CD8-positive, alpha-beta memory T cell (primary cell): ENCODE results near the gene PLXNA3. TPM values are rescaled to one million over a fixed set of nuclear protein-coding genes. Genes with fewer than 3 reads are reported as not detected.
"Not testable (repeated sequence)": the region's sequence is repeated elsewhere in the genome, so short reads cannot be mapped to it uniquely, and the experiment has no call there.

Experiments used
- CTCF ChIA-PET: fragments of 350-600 bp; sonication (Branson Sonifier 250); formaldehyde crosslinking; loops from one replicate; lab custom pipeline; 2021; ENCODE audit warnings: antibody characterized with exemption; lab: Charles Lee
- POLR2A ChIA-PET: fragments of 350-600 bp; sonication (Branson Sonifier 250); formaldehyde crosslinking; loops from one replicate; lab custom pipeline; 2021; ENCODE audit warnings: antibody characterized with exemption; lab: Charles Lee
- DNase-seq, 5 donors: peaks; one replicate each; pipeline versions ENCODE4 v3.0.0 to v3.0.0-alpha.2; 2020 to 2022; ENCODE audit warnings: mixed read lengths in 1 of 5
- H3K27ac ChIP-seq: one replicate; pipeline ENCODE4 v1.7.0; 2013; ENCODE audit warnings: low read depth, mild to moderate bottlenecking, low read length, moderate library complexity
- H3K27me3 ChIP-seq: 2 replicates; pipeline ENCODE4 v1.7.0; 2013; ENCODE audit warnings: low read length, mild to moderate bottlenecking; ENCODE audit not compliant: insufficient read depth, poor library complexity, severe bottlenecking
- H3K36me3 ChIP-seq: 2 replicates; pipeline ENCODE4 v1.7.0; 2013; ENCODE audit warnings: mild to moderate bottlenecking, low read length, moderate library complexity; ENCODE audit not compliant: insufficient read depth
- H3K4me1 ChIP-seq: 2 replicates; pipeline ENCODE4 v1.7.0; 2013; ENCODE audit warnings: mild to moderate bottlenecking, low read length, moderate library complexity; ENCODE audit not compliant: insufficient read depth
- H3K4me3 ChIP-seq: 2 replicates; pipeline ENCODE4 v1.7.0; 2013; ENCODE audit warnings: mild to moderate bottlenecking, low read length
- H3K9me3 ChIP-seq: 2 replicates; pipeline ENCODE4 v1.7.0; 2013; ENCODE audit warnings: mild to moderate bottlenecking, low read length
- H3K27ac Mint-ChIP-seq, 8 donors: one replicate each; pipeline ENCODE4 v1.8.0; 2020 to 2021; ENCODE audit warnings: mixed read lengths in 8 of 8, mild to moderate bottlenecking in 6 of 8, inconsistent platforms in 3 of 8, moderate library complexity in 3 of 8
- H3K27me3 Mint-ChIP-seq, 2 donors: one replicate each; pipeline ENCODE4 v1.8.0; 2020 to 2021; ENCODE audit warnings: mixed read lengths in 2 of 2, mild to moderate bottlenecking in 1 of 2, moderate library complexity in 1 of 2
- H3K36me3 Mint-ChIP-seq, 3 donors: one replicate each; pipeline ENCODE4 v1.8.0; 2020 to 2021; ENCODE audit warnings: mixed read lengths in 3 of 3, inconsistent platforms in 1 of 3, mild to moderate bottlenecking in 1 of 3
- H3K4me1 Mint-ChIP-seq, 3 donors: one replicate each; pipeline ENCODE4 v1.8.0; 2020 to 2021; ENCODE audit warnings: mixed read lengths in 3 of 3, inconsistent platforms in 1 of 3, mild to moderate bottlenecking in 1 of 3
- H3K4me3 Mint-ChIP-seq, 7 donors: one replicate each; pipeline ENCODE4 v1.8.0; 2020 to 2021; ENCODE audit warnings: mixed read lengths in 7 of 7, mild to moderate bottlenecking in 6 of 7, moderate library complexity in 4 of 7, inconsistent platforms in 2 of 7
- H3K9me3 Mint-ChIP-seq, 5 donors: one replicate each; pipeline ENCODE4 v1.8.0; 2020 to 2022; ENCODE audit warnings: mixed read lengths in 5 of 5, mild to moderate bottlenecking in 3 of 5, moderate library complexity in 2 of 5, inconsistent platforms in 1 of 5
- polyA plus RNA-seq: library from polyadenylated mRNA; unstranded; fragments of 300-500 nt; fragmentation: Illumina TruSeq; gene quantifications from one replicate; pipeline ENCODE4 v1.2.3, GENCODE V29; 2021
- total RNA-seq, 2 experiments: library from RNA; stranded (reverse); gene quantifications; one replicate each; pipeline ENCODE4 v1.2.3, GENCODE V29; 2021

PLXNA3 gene
- total and polyA plus RNA-seq, 3 experiments from 2014 or later, result 0.79 to 39.2 (median 34.1) TPM

DNA sequence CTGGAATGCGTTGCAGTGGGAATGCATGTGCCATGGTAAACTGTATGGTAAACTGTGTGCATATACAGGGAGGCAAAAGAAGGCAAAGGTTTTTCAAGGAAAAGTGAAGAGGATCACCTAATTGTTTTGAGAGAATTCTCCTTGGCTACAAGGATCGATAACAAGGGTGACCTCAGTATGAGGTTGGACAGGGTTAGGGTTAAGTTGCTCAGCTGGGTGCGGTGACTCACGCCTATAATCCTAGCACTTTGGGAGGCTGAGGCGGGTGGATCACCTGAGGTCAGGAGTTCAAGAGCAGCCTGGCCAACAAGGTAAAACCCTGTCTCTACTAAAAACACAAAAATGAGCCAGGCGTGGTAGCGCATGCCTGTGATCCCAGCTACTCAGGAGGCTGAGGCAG lies 43.3 kb downstream of the PLXNA3 start:
- POLR2A ChIA-PET, H3K4me1 Mint-ChIP-seq, CTCF ChIA-PET, H3K36me3 ChIP-seq, H3K4me3 ChIP-seq, DNase-seq, H3K4me3 Mint-ChIP-seq, H3K27ac ChIP-seq, H3K9me3 Mint-ChIP-seq, H3K9me3 ChIP-seq, H3K36me3 Mint-ChIP-seq, H3K4me1 ChIP-seq, H3K27me3 ChIP-seq, H3K27ac Mint-ChIP-seq, H3K27me3 Mint-ChIP-seq: not testable (repeated sequence)

DNA sequence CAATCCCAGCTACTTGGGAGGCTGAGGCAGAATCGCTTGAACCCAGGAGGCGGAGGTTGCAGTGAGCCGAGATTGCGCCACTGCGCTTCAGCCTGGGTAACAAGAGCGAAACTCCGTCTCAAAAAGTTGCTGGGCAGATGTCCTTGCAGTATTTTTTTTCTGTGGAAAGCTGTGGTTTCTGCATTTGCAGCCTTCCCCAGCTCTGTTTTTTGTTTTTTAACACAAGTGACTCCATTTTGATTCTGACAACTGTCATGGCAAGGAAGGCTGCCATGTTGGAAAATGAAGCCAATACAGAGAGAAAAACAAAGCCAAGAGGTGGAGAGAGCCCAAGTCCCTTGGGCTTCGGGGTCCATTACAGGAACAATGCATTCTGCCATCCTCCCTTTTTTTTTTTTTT lies 44.0 kb downstream of the PLXNA3 start:
- no peak overlapping the region for H3K27ac Mint-ChIP-seq
- H3K4me1 Mint-ChIP-seq, result no peaks in the 10 kb centered on the region
- POLR2A ChIA-PET, result interaction anchor here (0.7 kb wide), 1 partner anchor 9 kb away, joined by 8 read pairs; no protein-coding TSS in a partner anchor
- H3K36me3 ChIP-seq, result peaks cover 4% of the 10 kb centered on the region
- no peak overlapping the region for H3K4me3 ChIP-seq
- H3K36me3 Mint-ChIP-seq, result peaks cover 0 to 13% (median 0%) of the 10 kb centered on the region in 3 donors
- H3K27me3 ChIP-seq, result no peaks in the 10 kb centered on the region
- H3K4me1 ChIP-seq, result no peaks in the 10 kb centered on the region
- H3K9me3 Mint-ChIP-seq, result no peaks in the 10 kb centered on the region
- no peak for DNase-seq
- no peak overlapping the region for H3K27ac ChIP-seq
- CTCF ChIA-PET, result no interaction called here
- no peak overlapping the region for H3K4me3 Mint-ChIP-seq
- H3K9me3 ChIP-seq, result no peaks in the 10 kb centered on the region
- peaks cover 0 to 1% of the 10 kb centered on the region in 2 donors for H3K27me3 Mint-ChIP-seq

DNA sequence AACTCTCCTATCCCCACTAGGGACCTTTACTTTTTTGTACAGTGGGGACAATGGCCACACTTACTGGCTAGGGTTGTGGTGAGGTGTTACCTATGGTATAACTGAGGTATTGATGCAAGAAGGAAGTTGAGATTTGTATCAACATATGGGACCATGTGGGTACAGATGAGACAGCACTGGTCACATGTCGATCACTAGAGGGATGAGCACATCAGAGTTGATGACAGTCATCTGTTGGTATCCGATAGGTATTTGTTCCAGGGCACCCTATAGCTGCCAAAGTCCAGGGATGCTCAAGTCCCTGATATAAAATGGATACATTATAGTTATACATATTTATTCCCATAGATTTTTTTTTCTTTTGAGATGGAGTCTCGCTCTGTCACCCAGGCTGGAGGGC lies 44.9 kb downstream of the PLXNA3 start:
- Mint-ChIP-seq H3K4me1 (no peaks in the 10 kb centered on the region), H3K9me3 (no peaks in the 10 kb centered on the region), H3K36me3 (peaks cover 0 to 13% (median 0%) of the 10 kb centered on the region in 3 donors), H3K4me3 (no peak overlapping the region), H3K27ac (no peak overlapping the region), H3K27me3 (peaks cover 0 to 1% of the 10 kb centered on the region in 2 donors)
- CTCF ChIA-PET, result no interaction called here
- no peaks in the 10 kb centered on the region for H3K9me3 ChIP-seq
- H3K27ac ChIP-seq, result no peak overlapping the region
- H3K4me3 ChIP-seq, result no peak overlapping the region
- DNase-seq, result no peak
- POLR2A ChIA-PET, result interaction anchor here (0.7 kb wide), 1 partner anchor 8 kb away, joined by 8 read pairs; no protein-coding TSS in a partner anchor
- H3K36me3 ChIP-seq, result peaks cover 4% of the 10 kb centered on the region
- no peaks in the 10 kb centered on the region for H3K27me3 ChIP-seq
- H3K4me1 ChIP-seq, result no peaks in the 10 kb centered on the region

DNA sequence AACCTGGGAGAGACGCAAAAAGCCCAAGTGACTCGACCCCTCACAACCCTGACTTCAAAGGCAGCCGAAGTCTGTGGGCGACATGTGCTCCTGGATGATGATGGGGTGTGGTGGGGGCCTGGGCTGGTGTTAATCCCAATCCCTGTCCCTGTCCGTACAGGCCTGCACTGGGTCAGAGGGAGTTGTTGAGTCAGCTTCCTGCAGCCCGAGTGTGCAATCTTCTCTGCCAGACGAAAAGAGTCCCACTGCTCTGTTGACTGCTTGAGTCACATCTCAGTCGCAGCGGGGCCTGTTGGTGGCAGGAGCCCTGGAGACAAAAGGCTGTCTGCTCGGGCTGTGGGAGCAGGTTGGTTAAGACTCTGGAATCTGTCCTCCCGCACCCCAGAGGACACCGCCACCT lies 47.7 kb downstream of the PLXNA3 start:
- peaks cover 0 to 2% (median 0%) of the 10 kb centered on the region in 5 donors for H3K9me3 Mint-ChIP-seq
- POLR2A ChIA-PET, result no interaction called here
- H3K36me3 Mint-ChIP-seq, result peaks cover 6 to 29% (median 7%) of the 10 kb centered on the region in 3 donors
- H3K36me3 ChIP-seq, result peaks cover 4% of the 10 kb centered on the region
- DNase-seq, result no peak
- peaks cover under 1 to 1% (median under 1%) of the 10 kb centered on the region in 3 donors for H3K4me1 Mint-ChIP-seq
- no peaks in the 10 kb centered on the region for H3K9me3 ChIP-seq
- no peak overlapping the region for H3K4me3 ChIP-seq
- no peak overlapping the region for H3K4me3 Mint-ChIP-seq
- H3K27ac ChIP-seq, result no peak overlapping the region
- peaks cover 0 to 1% of the 10 kb centered on the region in 2 donors for H3K27me3 Mint-ChIP-seq
- H3K27me3 ChIP-seq, result no peaks in the 10 kb centered on the region
- no peaks in the 10 kb centered on the region for H3K4me1 ChIP-seq
- no peak overlapping the region for H3K27ac Mint-ChIP-seq
- CTCF ChIA-PET, result no interaction called here

DNA sequence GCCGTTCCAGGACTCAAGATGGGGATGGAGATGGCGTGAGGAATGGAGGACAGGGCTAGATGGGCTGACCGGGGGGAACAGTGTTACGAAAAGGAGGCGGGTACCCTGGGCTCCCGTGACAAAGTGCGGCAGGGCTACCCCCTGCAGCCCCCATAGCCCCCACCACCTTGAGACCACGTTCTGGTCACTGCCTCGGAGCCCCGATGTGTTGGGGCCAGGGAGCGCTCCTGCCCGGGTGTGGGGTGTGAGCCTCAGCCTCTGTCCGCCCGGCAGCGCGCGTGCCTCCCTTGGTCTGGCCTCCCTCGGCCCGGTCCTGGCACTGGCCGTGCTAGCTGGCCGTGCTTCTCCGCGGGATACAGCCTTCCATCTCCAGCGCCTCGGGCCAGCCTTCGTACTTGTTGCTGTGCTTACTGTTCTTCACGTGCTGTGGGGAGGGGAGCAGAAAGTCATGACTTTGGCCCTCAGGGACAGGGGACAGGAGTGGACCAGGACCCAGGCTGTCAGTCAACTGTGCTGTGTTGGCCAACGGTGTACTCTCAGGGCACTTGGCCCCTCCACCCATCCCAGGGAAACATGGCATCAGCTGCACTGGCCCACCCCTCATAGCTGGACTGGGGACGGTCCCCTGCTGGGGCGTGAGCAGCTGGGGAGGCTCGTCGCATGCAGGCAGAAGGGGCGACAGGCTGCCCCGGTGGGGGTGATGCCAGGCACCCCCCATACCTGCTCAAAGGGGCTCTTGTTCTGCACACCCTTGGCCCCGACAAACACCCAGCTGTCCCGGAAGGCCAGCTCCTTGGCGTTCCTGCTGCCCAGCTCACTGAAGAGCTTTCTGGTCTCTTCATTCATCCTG lies 48.6 kb downstream of the PLXNA3 start:
- Mint-ChIP-seq H3K27me3 (peaks cover 0 to 1% of the 10 kb centered on the region in 2 donors), H3K9me3 (peaks cover 0 to 2% (median 0%) of the 10 kb centered on the region in 5 donors), H3K4me3 (no peak overlapping the region), H3K27ac (peak overlapping the region in 1 of 8 donors; percentile 85), H3K36me3 (peaks cover 6 to 32% (median 9%) of the 10 kb centered on the region in 3 donors), H3K4me1 (peaks cover 9 to 11% (median 10%) of the 10 kb centered on the region in 3 donors)
- H3K4me1 ChIP-seq, result peaks cover 8% of the 10 kb centered on the region
- H3K9me3 ChIP-seq, result no peaks in the 10 kb centered on the region
- H3K27ac ChIP-seq, result no peak overlapping the region
- POLR2A ChIA-PET, result no interaction called here
- H3K4me3 ChIP-seq, result no peak overlapping the region
- CTCF ChIA-PET, result no interaction called here
- H3K36me3 ChIP-seq, result peaks cover 4% of the 10 kb centered on the region
- H3K27me3 ChIP-seq, result no peaks in the 10 kb centered on the region
- no peak for DNase-seq

DNA sequence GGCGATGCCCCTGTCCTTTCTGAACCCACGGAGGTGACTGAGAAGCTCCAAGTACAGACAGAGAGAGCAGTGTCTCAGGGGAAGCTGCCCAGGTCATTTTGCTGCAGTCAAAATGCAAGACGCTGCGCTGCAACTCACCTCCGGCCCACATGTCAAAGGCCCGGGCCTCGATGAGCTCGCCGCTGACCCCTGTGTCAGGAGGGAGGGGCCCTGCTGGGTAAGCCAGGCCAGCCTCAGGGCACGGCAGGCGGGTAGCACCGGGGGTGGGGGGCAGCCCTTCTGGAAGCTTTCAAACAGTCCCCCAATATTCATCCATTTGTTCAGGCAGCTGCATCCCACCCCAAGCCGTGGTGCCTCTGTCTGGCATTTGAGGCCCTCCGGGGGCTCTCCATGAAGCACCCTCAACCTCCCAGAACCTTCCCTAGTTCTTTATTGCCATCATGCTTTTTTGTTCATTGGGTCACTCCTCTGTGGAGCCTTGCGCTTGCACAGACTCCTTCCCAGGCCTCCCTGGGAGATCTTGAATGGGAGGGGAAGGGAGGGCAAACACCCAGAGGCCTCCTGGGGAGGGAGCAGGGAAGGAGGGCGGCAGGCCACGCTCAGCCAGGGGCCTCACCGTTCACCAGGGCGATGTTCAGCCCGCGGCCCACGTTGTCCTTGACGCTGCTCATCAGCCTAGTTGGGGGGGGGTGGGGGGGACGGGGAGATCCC lies 49.7 kb downstream of the PLXNA3 start:
- POLR2A ChIA-PET, result no interaction called here

DNA sequence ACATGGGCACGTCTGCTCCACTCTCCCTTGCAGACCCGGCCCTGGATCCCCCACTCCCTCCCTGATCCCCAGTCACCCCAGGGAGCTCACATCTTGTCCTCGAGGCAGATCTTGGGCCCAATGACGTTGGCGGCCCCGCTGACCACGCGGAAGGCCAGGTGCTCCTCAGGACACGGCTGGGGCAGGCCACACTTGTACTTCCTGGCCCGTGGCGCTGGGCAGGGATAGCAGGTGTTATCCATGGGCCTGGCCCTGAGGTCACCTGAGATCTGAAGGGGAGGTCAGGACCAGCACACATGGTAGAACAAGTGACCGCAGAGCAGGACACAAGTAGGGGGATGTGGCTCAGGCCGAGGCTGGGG lies 50.3 kb downstream of the PLXNA3 start:
- Histone ChIP-seq H3K27me3 (no peaks in the 10 kb centered on the region), H3K4me1 (peaks cover 10% of the 10 kb centered on the region), H3K4me3 (no peak overlapping the region), H3K9me3 (no peaks in the 10 kb centered on the region), H3K27ac (no peak overlapping the region), H3K36me3 (peaks cover 4% of the 10 kb centered on the region)
- DNase-seq, result no peak
- Mint-ChIP-seq H3K27ac (peak overlapping the region in 2 of 8 donors; percentile 54 to 66), H3K4me1 (peaks cover 12 to 16% (median 14%) of the 10 kb centered on the region in 3 donors), H3K27me3 (peaks cover 0 to 1% of the 10 kb centered on the region in 2 donors), H3K9me3 (peaks cover 0 to 2% (median 0%) of the 10 kb centered on the region in 5 donors), H3K36me3 (peaks cover 6 to 32% (median 9%) of the 10 kb centered on the region in 3 donors), H3K4me3 (no peak overlapping the region)
- ChIA-PET POLR2A (interaction anchor here (0.6 kb wide), 1 partner anchor 13 kb away, joined by 4 read pairs; no protein-coding TSS in a partner anchor), CTCF (no interaction called here)

More for the DNA sequence above, 49.7 kb downstream of the PLXNA3 start:
- Histone ChIP-seq H3K27ac (no peak overlapping the region), H3K4me1 (peaks cover 10% of the 10 kb centered on the region), H3K27me3 (no peaks in the 10 kb centered on the region), H3K4me3 (no peak overlapping the region), H3K9me3 (no peaks in the 10 kb centered on the region), H3K36me3 (peaks cover 4% of the 10 kb centered on the region)
- H3K4me3 Mint-ChIP-seq, result no peak overlapping the region
- H3K4me1 Mint-ChIP-seq, result peaks cover 12 to 16% (median 14%) of the 10 kb centered on the region in 3 donors
- H3K9me3 Mint-ChIP-seq, result peaks cover 0 to 2% (median 0%) of the 10 kb centered on the region in 5 donors
- H3K27me3 Mint-ChIP-seq, result peaks cover 0 to 1% of the 10 kb centered on the region in 2 donors
- no peak for DNase-seq
- peaks cover 6 to 32% (median 9%) of the 10 kb centered on the region in 3 donors for H3K36me3 Mint-ChIP-seq
- no peak overlapping the region for H3K27ac Mint-ChIP-seq
- CTCF ChIA-PET, result no interaction called here

DNA sequence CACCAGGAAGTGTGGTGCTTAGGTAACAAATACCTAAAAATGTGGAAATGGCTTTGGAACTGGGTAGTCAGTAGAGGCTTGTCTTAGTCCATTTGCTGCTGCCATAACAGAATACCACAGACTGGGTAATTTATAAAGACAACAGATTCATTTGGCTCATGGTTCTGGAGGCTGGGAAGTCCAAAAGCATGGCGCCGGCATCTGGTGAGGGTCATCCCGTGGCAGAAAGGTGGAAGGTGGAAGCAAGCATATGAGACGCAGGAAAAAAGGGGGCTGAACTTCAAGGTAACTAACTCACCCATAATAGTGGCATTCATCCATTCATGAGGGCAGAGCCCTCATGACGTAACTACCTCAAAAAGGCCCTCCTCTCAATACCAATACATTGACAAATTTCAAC lies 51.4 kb downstream of the PLXNA3 start:
- Histone ChIP-seq H3K9me3 (no peaks in the 10 kb centered on the region), H3K27me3 (no peaks in the 10 kb centered on the region), H3K27ac (no peak overlapping the region), H3K4me3 (no peak overlapping the region), H3K4me1 (peaks cover 13% of the 10 kb centered on the region), H3K36me3 (peaks cover 4% of the 10 kb centered on the region)
- DNase-seq, result no peak
- H3K27ac Mint-ChIP-seq, result peak overlapping the region in 1 of 8 donors; percentile 52
- CTCF ChIA-PET, result no interaction called here
- H3K9me3 Mint-ChIP-seq, result peaks cover 0 to 2% (median 0%) of the 10 kb centered on the region in 5 donors
- POLR2A ChIA-PET, result no interaction called here
- peaks cover 0 to 1% of the 10 kb centered on the region in 2 donors for H3K27me3 Mint-ChIP-seq
- H3K4me3 Mint-ChIP-seq, result no peak overlapping the region
- peaks cover 13 to 23% (median 22%) of the 10 kb centered on the region in 3 donors for H3K4me1 Mint-ChIP-seq
- peaks cover 6 to 35% (median 9%) of the 10 kb centered on the region in 3 donors for H3K36me3 Mint-ChIP-seq
